A673 (cell line): ENCODE results near the gene EXOC4.
"Not testable (repeated sequence)": the region's sequence is repeated elsewhere in the genome, so short reads cannot be mapped to it uniquely, and the experiment has no call there.

Experiments
- EZH2 ChIP-seq: fragments of 200-600 bp; sonication (generic); IDR thresholded peaks from 2 replicates; pipeline ENCODE4 v1.6.1; 2017; ENCODE audit warnings: borderline replicate concordance, low read depth, mild to moderate bottlenecking, mixed read lengths, antibody characterized with exemption, low read length; ENCODE audit not compliant: poor library complexity, severe bottlenecking
- TF ChIP-seq, protein P1 (sequence below): fragments of 300-800, 200-600 bp; sonication (generic); conservative IDR thresholded peaks from 2 replicates; pipeline ENCODE4 v1.5.1; 2017; ENCODE audit warnings: low read depth, mild to moderate bottlenecking, antibody characterized with exemption, low read length, moderate library complexity, mixed read lengths

DNA sequence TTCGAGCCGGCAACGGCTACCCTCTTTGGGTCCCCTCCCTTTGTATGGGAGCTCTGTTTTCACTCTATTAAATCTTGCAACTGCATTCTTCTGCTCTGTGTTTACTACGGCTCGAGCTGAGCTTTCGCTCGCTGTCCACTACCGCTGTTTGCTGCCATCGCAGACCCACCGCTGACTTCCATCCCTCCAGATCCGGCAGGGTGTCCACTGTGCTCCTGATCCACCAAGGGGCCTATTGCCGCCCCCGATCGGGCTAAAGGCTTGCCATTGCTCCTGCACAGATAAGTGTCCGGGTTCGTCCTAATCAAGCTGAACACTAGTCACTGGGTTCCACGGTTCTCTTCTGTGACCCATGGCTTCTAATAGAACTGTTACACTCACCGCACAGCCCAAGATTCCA lies 653.7 kb downstream of the EXOC4 start:
- TF ChIP-seq, protein P1, sequence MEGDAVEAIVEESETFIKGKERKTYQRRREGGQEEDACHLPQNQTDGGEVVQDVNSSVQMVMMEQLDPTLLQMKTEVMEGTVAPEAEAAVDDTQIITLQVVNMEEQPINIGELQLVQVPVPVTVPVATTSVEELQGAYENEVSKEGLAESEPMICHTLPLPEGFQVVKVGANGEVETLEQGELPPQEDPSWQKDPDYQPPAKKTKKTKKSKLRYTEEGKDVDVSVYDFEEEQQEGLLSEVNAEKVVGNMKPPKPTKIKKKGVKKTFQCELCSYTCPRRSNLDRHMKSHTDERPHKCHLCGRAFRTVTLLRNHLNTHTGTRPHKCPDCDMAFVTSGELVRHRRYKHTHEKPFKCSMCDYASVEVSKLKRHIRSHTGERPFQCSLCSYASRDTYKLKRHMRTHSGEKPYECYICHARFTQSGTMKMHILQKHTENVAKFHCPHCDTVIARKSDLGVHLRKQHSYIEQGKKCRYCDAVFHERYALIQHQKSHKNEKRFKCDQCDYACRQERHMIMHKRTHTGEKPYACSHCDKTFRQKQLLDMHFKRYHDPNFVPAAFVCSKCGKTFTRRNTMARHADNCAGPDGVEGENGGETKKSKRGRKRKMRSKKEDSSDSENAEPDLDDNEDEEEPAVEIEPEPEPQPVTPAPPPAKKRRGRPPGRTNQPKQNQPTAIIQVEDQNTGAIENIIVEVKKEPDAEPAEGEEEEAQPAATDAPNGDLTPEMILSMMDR: not testable (repeated sequence)
- not testable (repeated sequence) for TF ChIP-seq EZH2
